ENCODE results near the gene ALCAM. TPM values are rescaled to one million over a fixed set of nuclear protein-coding genes. Genes with fewer than 3 reads are reported as not detected.

The ALCAM gene
- 1 to 10 TPM; 5.8 to 7.4 TPM for total RNA-seq
- long read RNA-seq, full-length matches to known transcripts = 1 of 2 reads
- long read RNA-seq, partial matches to known transcripts = 1 of 2 reads
- long read RNA-seq, other reads (novel, unspliced or antisense) = 0 of 2 reads

DNA sequence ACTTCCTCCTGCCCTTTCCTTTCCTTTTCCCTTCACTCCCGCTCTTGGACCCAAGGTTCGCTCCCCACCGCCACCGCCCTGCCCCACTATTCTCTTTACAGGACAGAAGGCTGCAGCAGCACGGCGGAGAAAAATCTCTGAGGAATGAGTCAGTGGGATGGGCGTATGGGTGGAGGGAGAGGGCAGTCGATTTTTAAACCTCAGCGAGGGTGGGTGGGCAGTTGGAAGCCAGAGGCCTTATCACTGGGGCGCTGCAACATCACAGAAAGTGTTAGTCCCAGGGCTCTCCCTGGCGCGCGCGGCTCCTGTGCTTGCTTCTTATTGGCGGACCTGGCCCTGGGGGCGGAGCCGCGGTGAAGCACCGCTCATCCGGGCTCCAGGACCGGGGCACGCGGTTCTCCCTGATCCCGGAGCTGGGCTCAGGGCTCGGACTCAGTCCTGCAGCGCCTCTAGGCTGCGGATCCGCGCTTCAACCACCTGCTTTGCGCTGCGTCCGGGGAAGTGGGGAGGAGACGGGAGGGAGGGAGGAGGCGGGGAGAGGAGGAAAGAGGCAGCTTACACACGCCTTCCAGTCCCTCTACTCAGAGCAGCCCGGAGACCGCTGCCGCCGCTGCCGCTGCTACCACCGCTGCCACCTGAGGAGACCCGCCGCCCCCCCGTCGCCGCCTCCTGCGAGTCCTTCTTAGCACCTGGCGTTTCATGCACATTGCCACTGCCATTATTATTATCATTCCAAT lies at the start of gene ALCAM:
Gene ALCAM, plus strand, starts transcription at position 584 of the 737 bp plus-strand sequence.
- intact Hi-C loops (cut with DNase I) = loop anchor here in 1 of 2 donors (5.0 kb wide), 1 partner anchor 739 kb away; no protein-coding TSS in a partner anchor
- DNase-seq (peak; percentile 93), ATAC-seq (peak; percentile 92 to 96)

DNA sequence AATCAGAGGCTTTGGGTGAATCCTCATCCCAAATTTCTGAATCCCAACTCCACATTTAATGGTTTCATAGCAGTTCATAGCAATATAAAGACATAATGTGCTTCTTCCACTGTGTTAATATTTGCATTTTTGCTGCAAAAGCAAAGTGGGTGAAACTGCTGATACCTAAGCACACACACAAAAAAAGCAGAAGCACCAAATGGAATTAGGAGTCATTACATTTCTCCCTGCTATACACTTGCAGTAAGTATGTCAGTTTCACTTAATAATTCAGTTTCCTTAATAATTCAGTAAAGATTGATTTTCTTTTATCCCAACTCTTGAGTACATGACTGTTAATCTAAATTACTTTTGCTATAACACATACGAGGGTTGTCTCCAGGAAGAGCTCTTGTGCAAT lies 48.9 kb upstream of the ALCAM start:
- no peak for ATAC-seq
- intact Hi-C loops (cut with DNase I) = no loop called here

DNA sequence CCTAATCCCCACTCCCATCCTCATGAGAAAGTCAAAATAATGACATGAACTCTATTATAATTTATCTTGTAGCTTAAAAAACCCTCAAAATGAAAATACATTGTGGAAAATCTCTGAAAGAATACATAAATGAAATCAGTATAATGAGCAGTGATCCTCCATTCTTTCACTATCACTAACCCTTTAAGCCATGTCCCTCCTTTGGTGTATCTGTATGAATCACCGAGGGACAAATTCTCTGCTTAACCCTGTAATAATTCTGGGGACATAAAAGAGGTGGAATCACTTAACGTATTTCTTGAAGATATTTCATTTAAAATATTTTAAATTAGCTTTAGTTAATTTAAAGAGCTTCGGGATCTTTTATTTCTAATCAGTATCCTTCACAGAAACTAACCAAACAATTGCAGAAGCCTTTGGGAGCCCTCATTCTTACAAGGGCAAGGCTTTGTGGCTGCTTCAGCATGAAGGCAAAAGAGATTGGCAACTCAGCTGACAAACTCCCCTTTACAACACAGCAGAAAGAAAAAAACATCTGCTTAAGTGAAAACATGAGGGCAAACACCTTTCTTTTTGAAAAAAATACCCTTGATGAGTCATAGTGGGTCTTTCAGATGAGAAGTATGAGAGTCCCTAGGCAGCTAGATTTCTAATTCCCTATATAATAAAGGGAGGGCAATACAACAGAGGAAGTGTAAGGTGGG lies 44.0 kb upstream of the ALCAM start:
- ATAC-seq = no peak
- no peak for DNase-seq
- intact Hi-C loops (cut with DNase I) = no loop called here

More for the DNA sequence above, 48.9 kb upstream of the ALCAM start:
- no peak for DNase-seq

DNA sequence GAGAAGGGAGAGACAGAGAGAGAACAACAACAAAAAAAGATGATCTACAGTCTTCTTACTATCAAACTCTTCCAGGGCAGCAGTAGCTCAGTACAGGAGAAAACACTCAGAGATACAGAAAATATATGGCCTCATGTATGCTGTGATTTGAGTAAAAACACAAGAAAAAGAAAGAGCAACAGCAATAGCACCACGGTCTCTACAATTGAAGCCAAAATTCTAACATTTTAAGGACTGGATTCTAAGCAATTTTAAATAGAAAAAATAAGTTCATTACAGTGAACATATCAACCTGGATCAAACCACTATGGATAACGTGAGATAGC lies 43.5 kb upstream of the ALCAM start:
- intact Hi-C loops (cut with DNase I) = no loop called here
- ATAC-seq (no peak), DNase-seq (no peak)

DNA sequence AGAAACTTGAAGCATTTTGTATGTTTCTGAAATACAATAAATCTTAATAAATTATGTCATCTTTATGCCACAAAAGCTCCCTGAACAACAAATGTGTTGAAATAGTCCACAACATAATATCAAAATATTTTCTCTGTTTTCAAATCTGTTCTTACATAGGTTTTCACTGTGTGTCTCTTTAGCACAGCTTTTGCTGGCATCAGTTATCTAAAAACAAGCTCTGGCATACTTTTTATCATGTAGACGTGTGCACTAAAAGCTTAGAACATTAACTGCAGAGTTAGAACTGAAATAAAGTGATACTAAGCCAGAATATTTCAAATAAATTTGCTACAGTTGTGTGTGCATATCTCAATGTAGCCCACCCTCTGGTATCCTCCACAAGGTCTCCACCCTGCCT lies 41.8 kb upstream of the ALCAM start:
- DNase-seq (no peak), ATAC-seq (no peak)
- intact Hi-C loops (cut with DNase I) = no loop called here

DNA sequence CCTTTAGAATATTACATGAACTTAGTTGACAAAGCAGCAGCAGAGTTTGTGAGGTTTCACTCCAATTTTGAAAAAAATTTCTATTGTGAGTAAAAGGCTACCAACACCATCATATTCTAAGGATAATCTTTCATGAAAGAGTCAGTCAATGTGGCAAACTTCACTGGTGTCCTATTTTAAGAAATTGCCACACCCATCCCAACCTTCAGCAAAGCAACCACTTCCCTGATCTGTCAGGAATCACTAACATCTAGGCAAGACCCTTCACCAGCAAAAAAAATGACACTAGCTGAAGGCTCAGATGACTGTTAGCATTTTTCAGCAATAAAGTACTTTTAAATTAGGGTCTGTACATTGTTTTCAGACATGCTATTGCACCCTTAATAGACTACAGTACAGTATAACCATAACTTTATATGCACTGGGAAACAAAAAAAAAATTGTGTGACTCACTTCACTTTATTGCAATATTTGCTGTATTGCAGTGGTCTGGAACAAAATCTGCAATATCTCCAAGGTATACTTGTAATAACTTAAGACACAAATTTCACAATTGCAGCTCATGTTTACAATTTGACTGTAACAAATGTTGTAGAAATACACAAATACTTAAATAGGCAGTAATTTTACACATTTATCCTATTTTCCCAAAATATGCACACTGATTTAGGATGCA lies 38.9 kb upstream of the ALCAM start:
- DNase-seq (no peak), ATAC-seq (no peak)
- intact Hi-C loops (cut with DNase I) = no loop called here

DNA sequence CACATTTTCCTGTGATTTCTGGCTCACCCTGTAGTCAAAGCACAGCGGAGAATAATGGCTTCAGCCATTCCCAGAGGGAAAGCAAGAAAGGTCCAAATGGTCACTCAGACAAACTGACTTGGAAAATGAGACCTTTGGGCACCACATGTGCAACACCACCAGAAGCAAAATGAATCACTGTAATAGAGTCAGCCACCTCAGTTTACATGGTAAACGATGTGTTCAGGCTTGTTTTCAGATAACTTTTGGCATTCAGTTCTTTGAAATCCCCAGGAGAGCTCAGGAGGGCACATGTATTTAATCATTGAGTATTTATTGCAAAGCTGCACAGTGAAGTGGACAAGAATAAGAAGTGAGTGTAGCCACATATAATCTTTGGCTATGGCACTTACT lies 38.4 kb upstream of the ALCAM start:
- intact Hi-C loops (cut with DNase I) = no loop called here
- DNase-seq = no peak
- ATAC-seq = no peak

DNA sequence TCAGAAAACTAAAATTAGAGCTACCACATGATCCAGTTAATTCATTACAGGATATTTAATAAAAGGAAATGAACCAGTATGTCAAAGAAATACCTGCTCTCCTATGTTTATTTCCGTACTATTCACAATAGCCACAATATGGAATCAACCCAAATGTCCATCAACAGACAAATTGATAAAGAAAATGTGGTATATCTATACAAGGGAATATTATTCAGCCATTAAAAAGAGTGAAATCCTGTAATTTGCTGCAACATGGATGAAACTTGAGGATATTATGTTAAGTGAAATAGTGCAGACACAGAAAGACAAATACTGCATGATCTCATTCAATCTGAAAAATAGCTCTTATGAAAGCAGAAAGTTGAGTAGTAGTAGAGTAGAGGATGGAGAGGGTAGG lies 33.7 kb upstream of the ALCAM start:
- intact Hi-C loops (cut with DNase I) = no loop called here
- DNase-seq (no peak), ATAC-seq (no peak)

DNA sequence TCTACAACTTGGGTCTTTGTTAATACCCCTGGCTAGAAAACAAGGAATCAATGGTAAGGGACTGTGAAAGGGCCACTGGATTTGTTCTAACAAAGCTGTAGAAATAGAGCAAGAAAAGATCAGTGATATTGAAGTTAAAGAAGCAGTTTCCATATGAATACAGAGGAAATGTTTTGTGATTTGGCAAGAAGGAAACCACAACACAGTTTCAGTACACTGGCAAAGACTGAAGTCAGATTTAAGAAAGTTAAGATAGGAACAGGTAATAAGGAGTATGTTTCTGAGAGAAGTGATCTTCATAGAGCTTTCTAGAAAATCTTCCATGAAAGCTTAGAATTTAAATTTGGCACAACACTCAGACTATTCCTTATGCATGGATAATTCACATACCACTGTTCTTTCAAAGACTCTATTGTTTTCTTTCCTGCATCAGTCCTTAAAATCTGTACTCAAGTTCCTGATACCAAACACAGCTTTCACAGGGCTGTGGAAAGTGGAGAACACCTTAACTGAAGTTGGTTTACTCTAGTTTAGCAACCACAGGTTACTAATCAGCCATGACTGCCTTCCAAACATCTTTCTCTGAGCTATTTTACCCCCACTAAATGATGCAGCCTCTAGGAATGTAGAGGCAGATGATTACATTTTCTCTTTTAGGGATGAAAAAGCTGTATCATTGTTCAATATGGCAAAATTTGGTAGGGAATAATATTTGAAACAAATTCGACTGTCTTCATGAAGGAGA lies 32.4 kb upstream of the ALCAM start:
- DNase-seq = no peak
- ATAC-seq = no peak
- intact Hi-C loops (cut with DNase I) = no loop called here

DNA sequence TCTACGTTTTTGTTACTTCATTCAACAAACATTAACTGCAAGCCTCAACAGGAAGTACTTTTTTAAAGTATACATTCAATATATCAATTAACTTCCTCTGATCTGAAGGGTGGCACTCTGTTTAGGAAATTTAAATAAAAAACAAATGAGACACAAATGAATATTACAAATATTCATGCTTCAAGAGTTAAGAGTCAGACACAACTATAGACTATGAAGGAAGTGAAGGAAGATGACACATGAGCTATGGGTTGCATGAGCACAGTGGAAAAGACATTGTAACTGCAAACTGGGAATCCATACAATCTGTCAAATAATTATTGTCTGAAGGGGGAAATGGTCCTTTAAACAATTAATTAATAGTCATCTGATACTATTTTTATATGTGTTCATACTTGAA lies 26.8 kb upstream of the ALCAM start:
- intact Hi-C loops (cut with DNase I) = no loop called here
- DNase-seq (no peak), ATAC-seq (no peak)

DNA sequence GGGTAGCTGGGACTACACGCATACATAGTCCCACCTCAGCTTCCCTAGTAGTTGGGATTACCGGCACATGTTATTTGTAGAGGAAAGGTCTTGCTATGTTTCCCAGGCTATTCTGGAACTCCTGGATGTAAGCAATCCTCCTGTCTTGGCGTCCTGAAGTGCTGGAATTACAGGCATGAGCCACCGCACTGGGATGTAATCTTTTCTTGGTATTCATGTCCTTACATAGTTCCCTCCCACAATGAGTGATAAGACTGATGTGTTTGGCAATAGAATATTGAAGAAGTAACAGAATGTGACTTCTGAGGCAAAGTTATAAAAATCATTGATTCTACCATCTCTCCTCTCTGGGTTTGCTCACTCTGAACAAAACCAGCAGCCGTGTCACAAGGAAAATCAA lies 22.7 kb upstream of the ALCAM start:
- no peak for ATAC-seq
- intact Hi-C loops (cut with DNase I) = no loop called here
- no peak for DNase-seq

DNA sequence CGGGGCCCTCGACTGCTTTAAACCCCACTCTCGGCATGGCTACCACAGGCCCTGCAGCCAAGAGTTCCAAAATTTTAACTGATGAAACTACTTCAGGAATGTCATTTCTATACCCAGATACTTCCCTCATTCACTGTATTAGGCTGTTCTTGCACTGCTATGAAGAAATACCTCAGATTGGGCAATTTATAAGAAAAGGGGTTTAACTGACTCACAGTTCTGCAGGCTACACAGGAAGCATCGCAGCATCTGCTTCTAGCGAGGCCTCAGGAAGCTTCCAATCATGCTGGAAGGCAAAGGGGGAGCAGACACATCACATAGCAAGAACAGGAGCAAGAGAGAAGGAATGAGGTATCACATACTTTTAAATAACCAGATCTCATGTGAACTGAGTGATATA lies 21.6 kb upstream of the ALCAM start:
- ATAC-seq (no peak), DNase-seq (no peak)
- intact Hi-C loops (cut with DNase I) = no loop called here

DNA sequence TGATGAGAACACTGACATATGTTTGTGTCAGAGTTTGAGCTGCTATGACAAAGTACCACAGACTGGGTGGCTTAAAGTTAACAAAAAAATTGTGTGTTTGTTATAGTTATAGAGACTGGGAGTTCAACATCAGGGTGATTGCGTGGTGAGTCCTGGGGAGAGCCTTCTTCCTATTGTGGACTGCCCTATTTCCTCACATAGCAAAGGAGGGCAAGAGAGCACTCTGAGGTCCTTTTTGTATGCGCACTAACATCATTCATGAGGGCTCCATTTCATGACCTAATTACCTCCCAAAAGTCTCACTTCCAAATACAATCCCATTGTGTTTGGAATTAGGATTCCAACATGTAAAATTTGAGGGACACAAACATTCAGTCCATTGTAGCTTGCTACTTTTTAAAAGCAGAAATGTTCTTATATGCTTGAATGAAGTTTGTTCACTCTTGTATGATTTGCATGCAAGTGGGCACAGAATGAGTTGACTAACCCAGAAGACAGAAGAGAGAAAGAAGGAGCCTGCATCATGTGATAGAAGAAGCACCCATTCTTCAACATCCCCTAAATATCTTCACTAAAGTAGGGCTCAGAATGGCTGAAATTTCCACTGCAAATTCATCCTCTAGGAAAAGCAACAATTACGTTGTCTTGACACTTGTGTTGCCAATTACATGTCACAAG lies 18.9 kb upstream of the ALCAM start:
- DNase-seq (no peak), ATAC-seq (no peak)
- intact Hi-C loops (cut with DNase I) = no loop called here

DNA sequence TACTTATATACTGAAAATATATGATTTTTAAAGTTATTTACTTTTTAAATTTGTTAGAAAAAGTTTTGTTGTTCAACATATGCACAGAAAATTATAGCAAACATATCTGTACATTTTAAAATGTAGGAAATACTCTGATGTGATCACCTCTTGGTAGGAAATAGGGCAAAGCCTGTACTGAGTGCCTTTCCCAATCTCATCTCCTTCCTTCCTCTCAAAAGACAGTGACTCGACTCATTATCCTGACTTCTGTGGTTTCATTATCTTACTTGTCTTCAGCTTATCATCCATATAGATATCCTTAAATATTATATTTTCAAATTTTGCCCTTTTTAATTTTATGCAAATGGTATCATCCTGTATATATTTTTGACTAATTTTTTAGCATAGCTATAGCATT lies 18.4 kb upstream of the ALCAM start:
- no peak for ATAC-seq
- intact Hi-C loops (cut with DNase I) = no loop called here

DNA sequence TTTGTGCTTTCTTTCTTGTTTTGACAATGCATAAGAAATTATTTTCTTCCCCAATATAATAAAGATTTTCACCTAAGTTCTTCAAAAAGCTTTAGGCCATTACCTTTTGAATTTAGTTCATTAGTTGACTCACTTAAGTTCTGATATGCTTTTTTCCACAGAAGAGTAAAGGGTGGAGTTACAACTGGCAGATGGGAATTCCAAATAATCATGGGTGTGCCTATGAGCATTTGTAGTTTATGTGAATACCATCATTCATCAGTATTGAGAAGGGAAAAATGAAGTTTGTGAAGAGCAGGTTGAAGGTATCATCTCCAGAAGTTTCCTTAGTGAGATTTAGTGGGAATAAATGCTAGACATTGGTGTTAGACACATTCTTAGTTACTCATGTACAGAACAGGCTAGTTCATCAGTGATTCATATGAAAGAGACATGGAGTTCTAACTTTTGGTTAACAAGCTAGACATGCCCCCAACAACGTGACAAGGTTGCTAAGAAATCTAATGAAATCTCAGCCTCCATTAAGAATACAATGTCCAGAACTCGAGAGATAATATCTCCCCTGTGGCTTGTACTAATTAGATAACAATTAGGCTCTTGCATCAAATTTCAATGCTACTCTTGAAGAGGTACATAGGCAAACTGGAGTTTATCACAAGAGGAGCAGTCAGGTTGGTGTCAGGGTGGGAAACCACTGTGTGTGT lies 16.9 kb upstream of the ALCAM start:
- no peak for DNase-seq
- intact Hi-C loops (cut with DNase I) = no loop called here
- ATAC-seq = no peak

More for the DNA sequence above, 18.4 kb upstream of the ALCAM start:
- no peak for DNase-seq

DNA sequence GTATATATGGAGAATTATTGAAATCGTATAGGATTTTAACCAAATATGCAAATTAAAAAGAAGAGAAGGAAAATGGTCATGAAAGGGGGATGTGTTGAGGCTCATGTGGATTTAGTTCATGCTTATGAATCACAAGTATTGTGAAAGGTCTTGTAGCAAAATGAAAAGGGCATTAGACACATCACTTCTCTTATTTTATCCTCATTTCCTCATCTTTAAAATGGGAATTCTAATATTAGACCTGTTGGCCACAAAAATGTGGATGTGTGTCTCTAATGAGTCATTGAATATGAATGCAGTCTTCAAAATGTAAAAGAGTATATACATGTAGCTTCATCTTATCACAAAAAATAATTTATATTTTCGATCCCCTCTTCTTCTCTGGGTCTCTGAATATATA lies 14.9 kb upstream of the ALCAM start:
- ATAC-seq (peak in 1 of 2 donors; percentile 41), DNase-seq (no peak)
- intact Hi-C loops (cut with DNase I) = no loop called here

DNA sequence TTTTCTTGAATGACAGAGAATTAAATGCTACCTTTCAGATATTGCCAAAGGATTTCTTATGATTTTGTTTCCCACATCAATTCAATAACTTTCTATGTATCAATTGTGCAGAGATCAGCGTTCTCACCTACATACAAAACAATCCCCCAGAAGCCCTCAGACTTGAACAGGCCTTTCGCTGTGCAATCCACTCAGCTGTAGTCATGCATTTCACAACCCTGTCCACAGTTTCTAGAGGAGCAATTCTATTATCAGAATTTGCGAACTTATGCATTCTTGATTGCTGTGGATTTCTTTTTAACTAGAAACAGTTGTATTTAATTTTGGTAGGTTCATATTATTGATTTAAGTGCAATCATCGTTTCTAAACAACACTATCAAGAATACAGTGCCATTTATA lies 13.7 kb upstream of the ALCAM start:
- no peak for DNase-seq
- intact Hi-C loops (cut with DNase I) = no loop called here
- ATAC-seq = no peak

DNA sequence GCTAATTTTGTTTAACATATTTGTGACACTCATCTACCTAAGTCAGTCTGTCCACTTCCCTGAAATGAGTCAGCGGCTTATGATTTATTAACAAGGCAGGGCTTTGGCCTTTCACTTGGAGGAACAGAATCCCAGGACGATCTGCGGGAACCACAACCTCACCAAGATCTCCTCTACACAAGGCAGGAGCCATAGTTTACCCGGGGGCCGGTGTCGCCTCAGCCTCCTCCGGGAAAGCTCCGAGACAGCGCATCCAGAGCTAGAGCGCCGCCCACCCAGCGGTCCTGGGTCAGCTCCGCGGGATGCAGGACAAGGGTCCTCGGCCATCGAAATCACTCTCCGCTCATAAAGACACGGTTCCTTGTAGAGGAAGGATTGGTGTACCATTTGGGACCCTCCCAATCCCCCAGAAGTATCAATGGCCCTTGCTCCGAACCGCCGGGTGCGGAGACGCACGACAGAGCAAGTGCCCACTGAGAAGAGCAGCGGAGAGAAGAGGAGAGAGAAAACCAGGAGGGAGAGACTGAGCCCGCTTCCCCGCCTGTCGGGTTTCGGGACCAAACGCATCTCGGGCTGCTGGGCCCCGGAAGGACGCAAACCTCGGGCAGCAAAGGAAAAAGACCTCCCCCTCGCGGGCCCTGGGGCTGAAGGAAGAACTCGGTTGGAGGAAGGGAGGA lies 13.1 kb upstream of the ALCAM start:
- intact Hi-C loops (cut with DNase I) = no loop called here
- ATAC-seq (peak; percentile 19 to 51), DNase-seq (peak; percentile 20)
